Keratinocyte (primary cell): ENCODE measurements around the gene ATP2B2.

Experiments
- CTCF ChIP-seq, 3 experiments: IDR thresholded peaks in 1 of 3; conservative IDR thresholded peaks in 1 of 3; optimal IDR thresholded peaks in 1 of 3; 2 replicates in 2 of 3; 3 replicates in 1 of 3; pipeline versions ENCODE3 to v1.5.1; 2011; ENCODE audit warnings: low read length in 3 of 3, mild to moderate bottlenecking in 3 of 3, moderate library complexity in 2 of 3, control low read depth in 1 of 3, inconsistent platforms in 1 of 3; ENCODE audit not compliant: insufficient read depth in 2 of 3; ENCODE audit errors: extremely low read depth in 1 of 3
- EZH2 ChIP-seq: IDR thresholded peaks from one replicate; pipeline ENCODE4 v1.6.1; 2012; ENCODE audit warnings: inconsistent platforms, mild to moderate bottlenecking, low read length, moderate library complexity

GRCh38 chr3:10470120-10471053 lies 35.0 kb downstream of the ATP2B2 start:
- TF ChIP-seq CTCF (optimal IDR thresholded peaks at IDR 0.05 in 1 of 3, IDR thresholded peaks at IDR 0.05 in 1 of 3, conservative IDR thresholded peaks at IDR 0.05 in 1 of 3; ENCODE audit: extremely low read depth in 1 of 3, insufficient read depth in 2 of 3, low read length in 3 of 3) = no peak
- TF ChIP-seq EZH2 = no peak
